SJSA1 (cell line): ENCODE results near the gene PPIB. TPM values are rescaled to one million over a fixed set of nuclear protein-coding genes. Genes with fewer than 3 reads are reported as not detected.

Experiments used
- DNase-seq, 2 experiments: peaks; one replicate each; pipeline ENCODE4 v3.0.0-alpha.2; 2015 to 2020; ENCODE audit warnings: low spot score in 2 of 2, low read depth in 1 of 2
- H3K27ac ChIP-seq: fragments of 250-450 bp; sonication (Bioruptor Pico); 2 replicates; pipeline ENCODE4 v1.5.1; 2020; ENCODE audit warnings: mild to moderate bottlenecking, moderate library complexity
- H3K27me3 ChIP-seq: fragments of 250-450 bp; sonication (Bioruptor Pico); replicated peaks from 2 replicates; pipeline ENCODE4 v1.5.1; 2020; ENCODE audit warnings: mild to moderate bottlenecking, moderate library complexity
- H3K36me3 ChIP-seq: fragments of 250-450 bp; sonication (Bioruptor Pico); 2 replicates; pipeline ENCODE4 v1.5.1; 2020; ENCODE audit warnings: mild to moderate bottlenecking
- H3K4me1 ChIP-seq: fragments of 250-450 bp; sonication (Bioruptor Pico); replicated peaks from 2 replicates; pipeline ENCODE4 v1.6.1; 2021; ENCODE audit warnings: mild to moderate bottlenecking
- H3K4me3 ChIP-seq: fragments of 250-450 bp; sonication (Bioruptor Pico); 2 replicates; pipeline ENCODE4 v1.5.1; 2020; ENCODE audit warnings: mild to moderate bottlenecking
- H3K9me3 ChIP-seq: fragments of 250-450 bp; sonication (Bioruptor Pico); replicated peaks from 2 replicates; pipeline ENCODE4 v1.5.1; 2020; ENCODE audit warnings: mild to moderate bottlenecking
- total RNA-seq: library from RNA; depleted of rRNA; stranded (reverse); fragments of >200 nt; shearing (Covaris generic); gene quantifications from 2 replicates; pipeline ENCODE4 v1.2.3, GENCODE V29; 2014; rRNA removed

The PPIB gene
- total RNA-seq = 504 and 670 TPM in 2 replicates

- peak; percentile 98 to 99 for DNase-seq
- Histone ChIP-seq H3K4me3 (peak within 1 kb of the TSS; percentile 70), H3K36me3 (peaks cover 42% of the 10 kb centered on the region), H3K27ac (peak within 1 kb of the TSS; percentile 60), H3K9me3 (no peaks in the 10 kb centered on the region), H3K27me3 (no peaks in the 10 kb centered on the region), H3K4me1 (peaks cover 17% of the 10 kb centered on the region)
Observed at GRCh38 chr15:64162869-64163658, at the start of gene PPIB. PPIB (minus strand) TSS chr15:64163022; CDS start chr15:64162986, 36 bp downstream.

- Histone ChIP-seq H3K27me3 (no peaks in the 10 kb centered on the region), H3K36me3 (peaks cover 10% of the 10 kb centered on the region), H3K27ac (no peak overlapping the region), H3K4me3 (no peak overlapping the region), H3K9me3 (no peaks in the 10 kb centered on the region), H3K4me1 (peaks cover 5% of the 10 kb centered on the region; the same call in 1 of the 2 replicates)
- DNase-seq = no peak
Observed at GRCh38 chr15:64211696-64212095, 48.9 kb upstream of the PPIB start.

- no peak overlapping the region for H3K27ac ChIP-seq
- no peaks in the 10 kb centered on the region for H3K27me3 ChIP-seq
- peaks cover 5% of the 10 kb centered on the region; the same call in 1 of the 2 replicates for H3K4me1 ChIP-seq
- no peaks in the 10 kb centered on the region for H3K9me3 ChIP-seq
- H3K4me3 ChIP-seq = no peak overlapping the region
- peaks cover 10% of the 10 kb centered on the region for H3K36me3 ChIP-seq
- no peak for DNase-seq
Observed at GRCh38 chr15:64210371-64210770, 47.5 kb upstream of the PPIB start.

- no peaks in the 10 kb centered on the region for H3K9me3 ChIP-seq
- H3K27ac ChIP-seq = no peak overlapping the region
- no peak overlapping the region for H3K4me3 ChIP-seq
- DNase-seq = peak in 1 of 2 experiments; percentile 31
- no peaks in the 10 kb centered on the region for H3K27me3 ChIP-seq
- peaks cover 10% of the 10 kb centered on the region for H3K36me3 ChIP-seq
- H3K4me1 ChIP-seq = peaks cover 5% of the 10 kb centered on the region; the same call in 1 of the 2 replicates
Observed at GRCh38 chr15:64209680-64210334, 47.0 kb upstream of the PPIB start.

DNA sequence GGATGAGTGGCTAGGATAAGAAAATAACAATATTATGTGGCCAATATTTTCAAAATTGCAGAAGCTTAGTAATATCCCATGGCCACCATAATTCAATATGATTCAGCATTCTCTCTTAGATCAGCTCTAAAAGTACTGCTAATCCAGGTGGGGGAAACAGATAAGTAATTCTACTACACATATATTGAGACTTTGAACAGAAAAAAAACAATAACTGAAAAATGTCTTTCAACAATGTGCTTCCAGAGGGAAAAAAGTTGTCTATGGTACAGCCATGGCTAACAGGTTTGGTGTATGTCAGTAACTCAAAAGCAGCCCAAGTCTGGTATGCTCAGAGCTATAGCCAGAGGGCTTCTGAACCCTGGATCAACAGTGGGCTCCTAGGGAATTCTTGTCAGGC lies 42.4 kb upstream of the PPIB start:
- Histone ChIP-seq H3K4me3 (no peak overlapping the region), H3K36me3 (peaks cover 9% of the 10 kb centered on the region; the same call in 1 of the 2 replicates), H3K4me1 (no peaks in the 10 kb centered on the region), H3K9me3 (no peaks in the 10 kb centered on the region), H3K27ac (no peak overlapping the region), H3K27me3 (no peaks in the 10 kb centered on the region)
- DNase-seq = no peak

- H3K27me3 ChIP-seq = no peaks in the 10 kb centered on the region
- H3K27ac ChIP-seq = no peak overlapping the region
- no peak for DNase-seq
- H3K4me1 ChIP-seq = no peaks in the 10 kb centered on the region
- peaks cover 11% of the 10 kb centered on the region for H3K36me3 ChIP-seq
- H3K9me3 ChIP-seq = no peaks in the 10 kb centered on the region
- H3K4me3 ChIP-seq = no peak overlapping the region
Observed at GRCh38 chr15:64197425-64197824, 34.6 kb upstream of the PPIB start.

- Histone ChIP-seq H3K4me3 (no peak overlapping the region), H3K9me3 (no peaks in the 10 kb centered on the region; the same call in 1 of the 2 replicates), H3K4me1 (no peaks in the 10 kb centered on the region), H3K27ac (no peak overlapping the region), H3K36me3 (peaks cover 14% of the 10 kb centered on the region), H3K27me3 (no peaks in the 10 kb centered on the region)
- DNase-seq = no peak
Observed at GRCh38 chr15:64193971-64194370, 31.1 kb upstream of the PPIB start.

- Histone ChIP-seq H3K9me3 (no peaks in the 10 kb centered on the region; the same call in 1 of the 2 replicates), H3K4me1 (no peaks in the 10 kb centered on the region), H3K4me3 (no peak overlapping the region), H3K27me3 (no peaks in the 10 kb centered on the region), H3K36me3 (peaks cover 20% of the 10 kb centered on the region), H3K27ac (no peak overlapping the region)
- DNase-seq = no peak
Observed at GRCh38 chr15:64191971-64192830, 29.4 kb upstream of the PPIB start.

DNA sequence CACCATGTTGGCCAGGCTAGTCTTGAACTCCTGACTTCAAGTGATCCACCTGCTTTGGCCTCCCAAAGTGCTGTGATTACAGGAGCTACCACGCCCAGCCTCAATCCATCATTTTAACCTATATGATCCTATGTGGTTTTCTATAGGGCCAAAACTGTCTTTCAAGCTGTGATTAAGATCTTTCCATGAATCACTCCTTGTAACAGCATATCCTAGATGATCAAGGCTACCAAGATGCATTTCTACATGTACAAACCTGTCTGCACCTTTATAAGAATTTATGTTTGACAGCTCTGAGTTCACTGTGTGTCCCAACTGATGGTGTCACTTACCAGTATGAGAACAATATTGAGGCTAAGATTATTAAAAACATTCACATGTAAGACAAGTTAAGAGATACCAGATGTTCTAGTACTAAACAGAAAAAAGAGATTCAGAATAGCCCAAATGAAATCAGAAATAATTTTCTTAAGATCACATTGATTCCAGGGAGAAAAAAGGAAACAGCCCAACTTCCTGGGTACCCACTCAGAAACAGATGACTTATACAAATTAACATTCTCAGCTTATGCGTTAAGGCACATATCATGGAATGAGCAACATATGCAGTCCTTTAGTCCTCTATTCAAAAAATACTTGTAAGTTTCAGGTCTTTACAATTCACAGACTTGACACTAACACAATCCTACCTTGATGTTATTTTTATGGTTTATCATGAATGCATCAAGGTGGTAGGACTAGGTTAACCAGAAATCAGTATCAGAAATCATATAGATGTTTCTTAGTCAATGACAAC lies 24.8 kb upstream of the PPIB start:
- H3K27ac ChIP-seq = no peak overlapping the region
- no peak for DNase-seq

DNA sequence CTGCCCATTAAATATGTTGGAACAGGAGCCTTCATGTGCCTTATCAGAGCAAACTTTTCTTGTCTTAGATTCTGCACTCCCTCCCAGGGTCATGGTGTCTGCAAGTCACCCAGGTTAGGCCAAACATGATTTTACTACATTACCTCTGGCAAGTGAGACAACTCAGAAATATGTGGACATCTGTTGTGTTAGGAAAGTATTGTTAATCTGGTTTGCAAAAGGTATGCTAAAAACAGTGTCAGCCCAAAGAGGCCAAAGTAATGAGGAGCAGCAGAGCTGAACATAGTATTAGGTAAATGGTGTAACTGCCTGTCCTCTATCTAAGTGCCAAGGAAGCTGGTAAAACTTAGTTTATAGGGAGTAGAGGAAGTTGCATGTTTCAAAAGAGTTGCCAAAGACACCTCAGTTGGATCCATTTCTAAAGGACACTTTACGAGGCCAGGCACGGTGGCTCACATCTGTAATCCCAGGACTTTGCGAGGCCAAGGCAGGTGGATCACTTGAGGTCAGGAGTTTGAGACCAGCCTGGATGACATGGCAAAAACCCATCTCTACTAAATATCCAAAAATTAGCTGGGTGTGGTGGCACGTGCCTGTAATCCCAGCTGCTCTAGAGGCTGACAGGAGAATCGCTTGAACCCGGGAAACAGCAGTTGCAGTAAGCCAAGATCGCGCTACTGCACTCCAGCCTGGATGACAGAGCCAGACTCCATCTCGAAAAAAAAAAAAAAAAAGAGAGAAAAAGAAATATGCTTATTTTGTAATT lies 22.5 kb upstream of the PPIB start:
- Histone ChIP-seq H3K27ac (no peak overlapping the region), H3K4me1 (no peaks in the 10 kb centered on the region), H3K4me3 (no peak overlapping the region), H3K36me3 (peaks cover 17% of the 10 kb centered on the region), H3K27me3 (no peaks in the 10 kb centered on the region), H3K9me3 (no peaks in the 10 kb centered on the region; the same call in 1 of the 2 replicates)
- DNase-seq = no peak

More for the DNA sequence above, 24.8 kb upstream of the PPIB start:
- Histone ChIP-seq H3K27me3 (no peaks in the 10 kb centered on the region), H3K36me3 (peaks cover 17% of the 10 kb centered on the region), H3K4me3 (no peak overlapping the region), H3K9me3 (no peaks in the 10 kb centered on the region; the same call in 1 of the 2 replicates), H3K4me1 (no peaks in the 10 kb centered on the region)

DNA sequence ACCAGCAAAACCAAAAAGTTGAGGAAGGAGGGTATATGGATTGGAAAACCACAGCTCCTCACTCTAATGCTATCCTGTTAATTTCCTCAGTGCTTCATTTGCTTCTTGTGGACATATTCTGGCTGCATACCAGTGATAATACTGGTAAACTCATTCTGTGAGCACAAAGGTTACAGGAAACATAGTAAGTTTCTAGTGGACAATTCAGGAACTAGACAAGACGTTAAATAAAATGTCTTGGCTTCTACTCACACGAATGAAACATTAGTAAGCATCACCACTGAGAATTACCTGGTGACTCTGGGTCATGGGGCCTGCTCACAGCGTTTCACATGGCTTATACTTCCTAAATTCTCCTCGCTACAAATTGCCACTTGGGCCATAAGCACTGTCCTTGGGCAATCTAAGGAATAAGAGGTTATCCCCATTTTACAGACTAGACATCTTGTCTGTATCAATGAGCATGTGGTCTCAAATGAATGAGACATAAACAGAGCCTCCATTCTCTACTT lies 20.1 kb upstream of the PPIB start:
- Histone ChIP-seq H3K27ac (no peak overlapping the region), H3K4me3 (no peak overlapping the region), H3K36me3 (peaks cover 27% of the 10 kb centered on the region), H3K4me1 (no peaks in the 10 kb centered on the region), H3K9me3 (no peaks in the 10 kb centered on the region), H3K27me3 (no peaks in the 10 kb centered on the region)
- DNase-seq = no peak

DNA sequence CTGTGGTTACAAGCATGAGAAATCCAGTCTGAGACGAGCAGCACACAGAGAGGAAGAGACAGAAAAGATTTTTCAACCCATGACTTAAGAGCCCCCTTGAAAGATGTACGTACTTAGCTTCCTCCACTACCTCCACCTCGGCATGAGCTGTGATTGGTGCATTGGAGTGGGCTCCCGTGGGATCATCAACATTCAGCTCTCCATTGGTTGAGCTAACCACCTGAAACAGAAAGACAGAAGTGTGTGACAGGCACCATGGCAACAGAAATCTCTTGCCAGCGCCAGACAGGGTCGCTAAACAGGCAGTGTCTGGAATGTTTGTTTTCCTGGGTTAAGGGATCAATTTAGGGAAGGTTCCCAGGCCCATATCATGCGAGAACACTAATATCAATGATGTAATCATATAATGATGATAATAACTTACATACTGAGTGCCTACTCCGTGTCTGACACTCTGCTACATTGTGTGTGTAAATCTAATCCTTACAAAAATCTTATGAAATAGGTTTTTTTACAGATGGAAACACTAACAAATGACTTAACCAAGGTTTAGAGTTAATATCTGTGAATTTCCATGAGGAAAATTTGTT lies 17.5 kb upstream of the PPIB start:
- no peaks in the 10 kb centered on the region for H3K4me1 ChIP-seq
- no peak overlapping the region for H3K27ac ChIP-seq
- no peaks in the 10 kb centered on the region for H3K27me3 ChIP-seq
- H3K4me3 ChIP-seq = no peak overlapping the region
- no peak for DNase-seq
- H3K36me3 ChIP-seq = peaks cover 20% of the 10 kb centered on the region; the same call in 1 of the 2 replicates
- no peaks in the 10 kb centered on the region for H3K9me3 ChIP-seq
